Measurements from ENCODE around the gene TECPR2.

DNA sequence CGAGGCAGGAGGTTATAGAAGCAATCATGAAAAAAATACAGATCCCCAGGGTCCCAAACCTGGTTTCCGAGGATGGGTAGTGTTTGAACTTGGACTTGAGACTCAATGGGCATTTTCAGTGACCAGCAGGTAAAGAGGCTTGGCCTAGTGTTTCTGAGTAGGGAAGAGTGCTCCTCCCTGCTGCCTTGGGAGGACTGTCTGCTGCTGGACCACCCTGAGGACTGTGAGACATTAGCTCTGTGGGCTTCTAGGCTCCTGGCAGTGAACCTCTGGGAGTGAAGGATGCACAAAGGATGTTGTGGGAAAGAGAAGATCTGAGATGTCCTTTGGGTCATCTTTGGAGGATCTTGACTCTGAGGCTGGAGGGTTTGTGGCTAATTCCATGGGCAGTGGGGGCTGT lies 116.4 kb downstream of the TECPR2 start:
- TF ChIP-seq CTCF (IDR thresholded peaks at IDR 0.05; ENCODE audit: low read depth, low read length, poor library complexity, severe bottlenecking) (no peak), EZH2phosphoT487 (IDR thresholded peaks at IDR 0.05; ENCODE audit: borderline replicate concordance, low read length) (no peak)

Data from DOHH2 (cell line).